ENCODE measurements around the gene SEPTIN11.

The SEPTIN11 gene

DNA sequence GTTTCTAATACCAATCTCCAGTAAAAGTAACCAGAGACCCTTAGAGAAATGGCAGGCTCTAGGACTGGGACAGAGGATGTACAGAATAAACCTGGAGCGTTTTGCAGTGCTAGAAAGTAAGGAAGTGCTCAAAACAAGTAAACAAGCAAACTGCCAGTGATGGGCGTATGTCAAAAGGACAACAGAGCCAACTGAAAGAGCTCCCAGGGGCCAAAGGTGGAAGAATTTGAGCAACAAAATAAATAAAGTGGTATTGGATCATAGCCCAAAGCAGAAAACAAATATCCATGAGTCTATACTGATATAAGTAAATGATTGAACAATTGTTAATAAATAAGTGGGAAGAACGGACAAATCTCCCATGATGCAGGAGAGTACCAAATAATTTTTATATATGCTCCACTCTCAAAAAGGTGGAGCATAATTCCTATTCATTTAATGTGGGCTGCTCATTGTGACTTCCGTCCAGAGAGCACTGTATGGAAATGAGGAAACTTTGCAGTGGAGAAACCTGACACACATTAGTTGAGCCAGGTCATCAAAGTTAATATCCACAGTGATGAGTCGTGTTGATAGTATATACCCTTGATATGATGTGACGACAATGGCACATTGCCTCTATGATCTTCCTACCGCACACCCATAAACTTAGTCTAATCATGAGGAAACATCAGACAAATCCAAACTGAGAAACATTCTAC lies 17.8 kb upstream of the SEPTIN11 start:
- no peaks in the 10 kb centered on the region for H3K4me1 ChIP-seq
- no peaks in the 10 kb centered on the region for H3K27me3 ChIP-seq
- H3K36me3 ChIP-seq = no peaks in the 10 kb centered on the region
- H3K27ac ChIP-seq = no peak overlapping the region
- intact Hi-C loops (cut with DNase I; ENCODE audit: low total_unique reads) = no loop called here
- H3K4me3 ChIP-seq = no peak overlapping the region
- H3K9me3 ChIP-seq = peaks cover 0 to 4% (median 0%) of the 10 kb centered on the region in 3 donors
- DNase-seq = no peak
- TF ChIP-seq, protein P1, sequence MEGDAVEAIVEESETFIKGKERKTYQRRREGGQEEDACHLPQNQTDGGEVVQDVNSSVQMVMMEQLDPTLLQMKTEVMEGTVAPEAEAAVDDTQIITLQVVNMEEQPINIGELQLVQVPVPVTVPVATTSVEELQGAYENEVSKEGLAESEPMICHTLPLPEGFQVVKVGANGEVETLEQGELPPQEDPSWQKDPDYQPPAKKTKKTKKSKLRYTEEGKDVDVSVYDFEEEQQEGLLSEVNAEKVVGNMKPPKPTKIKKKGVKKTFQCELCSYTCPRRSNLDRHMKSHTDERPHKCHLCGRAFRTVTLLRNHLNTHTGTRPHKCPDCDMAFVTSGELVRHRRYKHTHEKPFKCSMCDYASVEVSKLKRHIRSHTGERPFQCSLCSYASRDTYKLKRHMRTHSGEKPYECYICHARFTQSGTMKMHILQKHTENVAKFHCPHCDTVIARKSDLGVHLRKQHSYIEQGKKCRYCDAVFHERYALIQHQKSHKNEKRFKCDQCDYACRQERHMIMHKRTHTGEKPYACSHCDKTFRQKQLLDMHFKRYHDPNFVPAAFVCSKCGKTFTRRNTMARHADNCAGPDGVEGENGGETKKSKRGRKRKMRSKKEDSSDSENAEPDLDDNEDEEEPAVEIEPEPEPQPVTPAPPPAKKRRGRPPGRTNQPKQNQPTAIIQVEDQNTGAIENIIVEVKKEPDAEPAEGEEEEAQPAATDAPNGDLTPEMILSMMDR (IDR thresholded peaks at IDR 0.05) = no peak

DNA sequence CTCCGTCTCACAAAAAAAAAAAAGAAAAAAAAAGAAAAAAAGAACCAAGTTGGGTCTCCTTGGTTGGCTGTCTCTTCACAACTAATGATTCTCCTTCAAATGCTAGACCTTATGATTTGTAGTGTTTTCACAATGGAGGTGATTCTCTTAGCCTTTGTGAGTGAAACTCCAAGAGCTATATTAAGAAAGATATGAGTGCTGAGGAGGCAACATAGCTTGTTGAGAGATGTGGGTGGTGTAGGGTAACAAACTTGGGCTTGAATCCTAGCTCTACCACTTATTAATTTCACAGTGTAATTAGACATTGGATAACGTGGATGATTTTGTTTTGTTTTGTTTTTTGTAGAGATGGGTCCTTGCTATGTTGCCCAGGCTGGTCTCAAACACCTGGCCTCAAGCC lies 10.4 kb upstream of the SEPTIN11 start:
- intact Hi-C loops (cut with DNase I; ENCODE audit: low total_unique reads) = no loop called here
- DNase-seq = no peak
- H3K27ac ChIP-seq = no peak overlapping the region
- TF ChIP-seq, protein P1 (IDR thresholded peaks at IDR 0.05) = no peak
- H3K9me3 ChIP-seq = peaks cover 0 to 10% (median 0%) of the 10 kb centered on the region in 3 donors
- no peaks in the 10 kb centered on the region for H3K27me3 ChIP-seq
- H3K36me3 ChIP-seq = peaks cover 0 to 8% (median 0%) of the 10 kb centered on the region in 3 donors
- no peaks in the 10 kb centered on the region for H3K4me1 ChIP-seq
- H3K4me3 ChIP-seq = no peak overlapping the region

DNA sequence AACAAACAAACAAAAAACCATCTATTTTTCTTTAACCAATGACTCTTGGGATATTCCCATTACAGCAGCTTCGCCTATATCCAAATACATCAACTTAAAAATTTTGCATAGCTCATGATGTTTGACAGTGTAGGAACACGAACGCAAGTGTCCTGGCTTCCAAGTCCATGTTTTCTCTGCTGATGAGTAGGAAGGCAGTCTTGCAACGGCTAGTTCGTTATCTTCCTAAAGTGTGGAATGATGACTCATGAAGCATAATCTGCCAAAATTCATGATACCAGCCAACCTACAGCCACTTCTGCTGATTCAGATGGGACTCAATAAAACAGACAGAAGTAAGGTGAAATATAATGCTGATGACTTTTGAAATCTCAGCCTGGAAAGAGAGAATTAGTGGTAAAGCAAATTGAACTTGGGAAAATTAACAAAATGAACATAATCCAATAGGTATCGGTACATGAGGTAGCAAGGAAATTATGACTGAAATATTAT lies 6.4 kb upstream of the SEPTIN11 start:
- no peak overlapping the region for H3K27ac ChIP-seq
- peaks cover 0 to 9% (median 7%) of the 10 kb centered on the region in 4 donors for H3K4me1 ChIP-seq
- intact Hi-C loops (cut with DNase I; ENCODE audit: low total_unique reads) = no loop called here
- peaks cover 0 to 8% (median 0%) of the 10 kb centered on the region in 3 donors for H3K36me3 ChIP-seq
- TF ChIP-seq, protein P1 (IDR thresholded peaks at IDR 0.05) = no peak
- peaks cover 0 to 6% (median 0%) of the 10 kb centered on the region in 3 donors for H3K9me3 ChIP-seq
- DNase-seq = no peak
- H3K4me3 ChIP-seq = no peak overlapping the region
- no peaks in the 10 kb centered on the region for H3K27me3 ChIP-seq

DNA sequence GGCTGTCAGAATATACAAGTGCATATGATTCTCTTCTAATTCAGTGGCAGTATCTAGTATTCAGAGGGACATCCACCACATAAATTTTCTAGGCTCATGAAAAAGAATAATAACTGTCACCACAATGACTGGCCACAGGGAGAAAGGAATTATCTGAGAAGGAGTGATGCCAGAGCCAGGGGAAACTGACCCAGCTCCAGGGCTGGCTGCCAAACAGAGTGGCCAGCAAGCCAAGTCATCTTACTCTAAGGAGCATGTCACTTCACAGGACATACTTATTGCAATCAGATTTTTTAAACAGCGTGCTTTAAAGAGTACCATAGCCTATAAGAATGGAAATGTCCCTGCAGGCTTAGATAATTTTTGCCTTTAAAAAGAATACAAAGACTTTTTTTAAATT lies 5.8 kb upstream of the SEPTIN11 start:
- Histone ChIP-seq H3K27me3 (no peaks in the 10 kb centered on the region), H3K36me3 (peaks cover 0 to 8% (median 0%) of the 10 kb centered on the region in 3 donors), H3K27ac (no peak overlapping the region), H3K9me3 (peaks cover 0 to 6% (median 0%) of the 10 kb centered on the region in 3 donors), H3K4me1 (peaks cover 0 to 15% (median 11%) of the 10 kb centered on the region in 4 donors), H3K4me3 (no peak overlapping the region)
- TF ChIP-seq, protein P1 (IDR thresholded peaks at IDR 0.05) = no peak
- intact Hi-C loops (cut with DNase I; ENCODE audit: low total_unique reads) = no loop called here
- no peak for DNase-seq

DNA sequence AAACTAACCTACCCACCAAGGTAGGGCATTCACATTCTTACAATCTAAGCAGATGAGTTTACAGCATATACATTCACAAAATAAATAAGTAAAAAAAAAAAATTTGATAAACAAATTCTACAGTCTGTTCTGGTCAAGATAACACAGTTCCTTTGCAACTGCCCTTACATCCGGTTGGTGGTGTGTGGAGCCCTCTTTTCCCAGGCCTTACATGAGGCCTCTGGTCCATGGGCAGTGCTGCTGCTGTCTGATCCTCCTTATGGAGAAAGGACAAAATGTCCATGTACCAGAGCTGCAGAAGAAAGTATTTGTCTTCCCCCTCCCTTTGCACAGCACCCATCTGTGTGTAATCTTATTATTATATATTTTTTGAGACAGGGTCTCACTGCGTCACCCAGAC lies 2.2 kb upstream of the SEPTIN11 start:
- H3K4me1 ChIP-seq = peaks cover 0 to 25% (median 14%) of the 10 kb centered on the region in 4 donors
- no peak overlapping the region for H3K27ac ChIP-seq
- DNase-seq = peak in 1 of 2 donors; percentile 32
- H3K9me3 ChIP-seq = no peaks in the 10 kb centered on the region
- TF ChIP-seq, protein P1 (IDR thresholded peaks at IDR 0.05) = no peak
- peaks cover 0 to 8% (median 0%) of the 10 kb centered on the region in 3 donors for H3K36me3 ChIP-seq
- H3K27me3 ChIP-seq = no peaks in the 10 kb centered on the region
- intact Hi-C loops (cut with DNase I; ENCODE audit: low total_unique reads) = loop anchor here (5.0 kb wide), 1 partner anchor 210 kb away; the partner anchor contains the start of gene CCNG2
- H3K4me3 ChIP-seq = no peak overlapping the region
